Osteocyte (in vitro differentiated cells): ENCODE results near the gene WFDC9. TPM values are rescaled to one million over a fixed set of nuclear protein-coding genes. Genes with fewer than 3 reads are reported as not detected.

Experiments used
- DNase-seq: peaks from one replicate; pipeline ENCODE4 v3.0.0; 2021; ENCODE audit warnings: mixed read lengths; ENCODE audit not compliant: unreplicated experiment; ENCODE audit errors: extremely low spot score
- H3K27ac Mint-ChIP-seq: one replicate; pipeline ENCODE4 v1.8.0; 2021; ENCODE audit warnings: mild to moderate bottlenecking, mixed read lengths; ENCODE audit not compliant: unreplicated experiment
- H3K27me3 Mint-ChIP-seq: one replicate; pipeline ENCODE4 v1.8.0; 2021; ENCODE audit warnings: mixed read lengths; ENCODE audit not compliant: unreplicated experiment
- H3K36me3 Mint-ChIP-seq: one replicate; pipeline ENCODE4 v1.8.0; 2021; ENCODE audit warnings: mixed read lengths; ENCODE audit not compliant: unreplicated experiment
- H3K4me1 Mint-ChIP-seq: one replicate; pipeline ENCODE4 v1.8.0; 2021; ENCODE audit warnings: mixed read lengths; ENCODE audit not compliant: unreplicated experiment
- H3K4me3 Mint-ChIP-seq: one replicate; pipeline ENCODE4 v1.8.0; 2021; ENCODE audit warnings: mild to moderate bottlenecking, moderate library complexity, mixed read lengths; ENCODE audit not compliant: unreplicated experiment
- H3K9me3 Mint-ChIP-seq: one replicate; pipeline ENCODE4 v1.8.0; 2021; ENCODE audit warnings: mixed read lengths; ENCODE audit not compliant: unreplicated experiment
- CTCF ChIP-seq: fragments of 200-600 bp; sonication (generic); IDR thresholded peaks from 2 replicates; pipeline ENCODE4 v1.5.0; 2021; ENCODE audit warnings: antibody characterized with exemption, mild to moderate bottlenecking, moderate library complexity
- total RNA-seq: library from RNA; stranded (reverse); gene quantifications from 2 replicates; pipeline ENCODE4 v1.2.1, GENCODE V29; 2021

The WFDC9 gene
- total RNA-seq, 1 donor from 2014 or later = not detected

GRCh38 chr20:45583502-45583901, 47.6 kb downstream of the WFDC9 start:
- Mint-ChIP-seq H3K27ac (no peak overlapping the region), H3K4me3 (no peak overlapping the region), H3K36me3 (no peaks in the 10 kb centered on the region), H3K4me1 (no peaks in the 10 kb centered on the region), H3K9me3 (no peaks in the 10 kb centered on the region), H3K27me3 (peaks cover 28% of the 10 kb centered on the region)
- DNase-seq = no peak
- TF ChIP-seq CTCF = no peak

GRCh38 chr20:45581702-45582101, 49.4 kb downstream of the WFDC9 start:
- TF ChIP-seq CTCF = no peak
- H3K36me3 Mint-ChIP-seq = no peaks in the 10 kb centered on the region
- H3K4me1 Mint-ChIP-seq = no peaks in the 10 kb centered on the region
- no peak overlapping the region for H3K4me3 Mint-ChIP-seq
- H3K9me3 Mint-ChIP-seq = no peaks in the 10 kb centered on the region
- peaks cover 22% of the 10 kb centered on the region for H3K27me3 Mint-ChIP-seq
- DNase-seq = no peak
- H3K27ac Mint-ChIP-seq = no peak overlapping the region

- Mint-ChIP-seq H3K4me3 (no peak within 1 kb of the TSS), H3K36me3 (no peaks in the 10 kb centered on the region), H3K27me3 (peaks cover 22% of the 10 kb centered on the region), H3K4me1 (no peaks in the 10 kb centered on the region), H3K9me3 (no peaks in the 10 kb centered on the region), H3K27ac (no peak within 1 kb of the TSS)
- no peak for TF ChIP-seq CTCF
- no peak for DNase-seq
These were observed 51.9 kb downstream of the WFDC9 start, which contains the start of gene WFDC8 for GRCh38 chr20:45579184-45579583. WFDC8 (minus strand) TSS chr20:45579284; CDS start chr20:45579247, 37 bp downstream.

GRCh38 chr20:45578231-45578630, 52.9 kb downstream of the WFDC9 start:
- Mint-ChIP-seq H3K36me3 (no peaks in the 10 kb centered on the region), H3K27ac (no peak overlapping the region), H3K4me3 (no peak overlapping the region), H3K9me3 (no peaks in the 10 kb centered on the region), H3K27me3 (peaks cover 17% of the 10 kb centered on the region), H3K4me1 (no peaks in the 10 kb centered on the region)
- TF ChIP-seq CTCF = no peak
- DNase-seq = no peak

GRCh38 chr20:45576995-45577394, 54.1 kb downstream of the WFDC9 start:
- Mint-ChIP-seq H3K4me3 (no peak overlapping the region), H3K36me3 (no peaks in the 10 kb centered on the region), H3K27ac (no peak overlapping the region), H3K4me1 (no peaks in the 10 kb centered on the region), H3K9me3 (no peaks in the 10 kb centered on the region), H3K27me3 (peaks cover 14% of the 10 kb centered on the region)
- no peak for DNase-seq
- TF ChIP-seq CTCF = no peak
